Stimulated activated naive CD8-positive, alpha-beta T cell treated with anti-CD3 and anti-CD28 coated beads, Interleukin-15, amount 100 ng/mL, for 72 hours (primary cell): Measurements from ENCODE around the gene KLF15.

ENCODE experiments used
- ATAC-seq: fragments of 150-1000 bp; cut with Tn5 transposase; 2 replicates; pipeline ENCODE4 v1.10.0; 2021; ENCODE audit warnings: mild to moderate bottlenecking, moderate library complexity
- DNase-seq, 2 donors: peaks; one replicate each; pipeline ENCODE4 v3.0.0; 2021 to 2022
- H3K27ac Mint-ChIP-seq, 2 donors: one replicate each; pipeline ENCODE4 v1.8.0; 2022; ENCODE audit warnings: mild to moderate bottlenecking in 2 of 2, mixed read lengths in 2 of 2, moderate library complexity in 2 of 2
- H3K27me3 Mint-ChIP-seq: one replicate; pipeline ENCODE4 v1.8.0; 2022; ENCODE audit warnings: mixed read lengths
- H3K4me1 Mint-ChIP-seq: one replicate; pipeline ENCODE4 v1.8.0; 2022; ENCODE audit warnings: mild to moderate bottlenecking, mixed read lengths
- H3K4me3 Mint-ChIP-seq, 2 donors: one replicate each; pipeline ENCODE4 v1.8.0; 2022; ENCODE audit warnings: mild to moderate bottlenecking in 2 of 2, mixed read lengths in 2 of 2, moderate library complexity in 1 of 2
- H3K9me3 Mint-ChIP-seq, 2 donors: one replicate each; pipeline ENCODE4 v1.8.0; 2022; ENCODE audit warnings: mixed read lengths in 2 of 2

The KLF15 gene

GRCh38 chr3:126313580-126314304, 43.5 kb downstream of the KLF15 start:
- ATAC-seq, result no peak
- Mint-ChIP-seq H3K9me3 (no peaks in the 10 kb centered on the region), H3K27me3 (peaks cover 10% of the 10 kb centered on the region), H3K27ac (no peak overlapping the region), H3K4me3 (no peak overlapping the region), H3K4me1 (no peaks in the 10 kb centered on the region)
- DNase-seq, result no peak

GRCh38 chr3:126313166-126313565, 44.0 kb downstream of the KLF15 start:
- H3K27ac Mint-ChIP-seq, result no peak overlapping the region
- DNase-seq (no peak), ATAC-seq (no peak)
- H3K27me3 Mint-ChIP-seq, result peaks cover 10% of the 10 kb centered on the region
- no peak overlapping the region for H3K4me3 Mint-ChIP-seq
- H3K4me1 Mint-ChIP-seq, result no peaks in the 10 kb centered on the region
- no peaks in the 10 kb centered on the region for H3K9me3 Mint-ChIP-seq

GRCh38 chr3:126312341-126312740, 44.9 kb downstream of the KLF15 start:
- DNase-seq, result no peak
- no peaks in the 10 kb centered on the region for H3K4me1 Mint-ChIP-seq

GRCh38 chr3:126311338-126311978, 45.8 kb downstream of the KLF15 start:
- DNase-seq, result no peak
- H3K4me1 Mint-ChIP-seq, result no peaks in the 10 kb centered on the region
- no peak for ATAC-seq
- peaks cover 10% of the 10 kb centered on the region for H3K27me3 Mint-ChIP-seq
- no peaks in the 10 kb centered on the region for H3K9me3 Mint-ChIP-seq
- H3K4me3 Mint-ChIP-seq, result no peak overlapping the region
- no peak overlapping the region for H3K27ac Mint-ChIP-seq

More at GRCh38 chr3:126312341-126312740, 44.9 kb downstream of the KLF15 start:
- H3K4me3 Mint-ChIP-seq, result no peak overlapping the region
- peaks cover 10% of the 10 kb centered on the region for H3K27me3 Mint-ChIP-seq
- H3K9me3 Mint-ChIP-seq, result no peaks in the 10 kb centered on the region
- ATAC-seq, result no peak
- H3K27ac Mint-ChIP-seq, result peak overlapping the region in 1 of 2 donors; percentile 19

GRCh38 chr3:126310816-126311215, 46.4 kb downstream of the KLF15 start:
- Mint-ChIP-seq H3K9me3 (no peaks in the 10 kb centered on the region), H3K4me3 (no peak overlapping the region), H3K27ac (no peak overlapping the region), H3K4me1 (no peaks in the 10 kb centered on the region), H3K27me3 (peaks cover 10% of the 10 kb centered on the region)
- DNase-seq (no peak), ATAC-seq (no peak)

- Mint-ChIP-seq H3K27ac (peak overlapping the region in 1 of 2 donors; percentile 30), H3K4me3 (no peak overlapping the region), H3K9me3 (no peaks in the 10 kb centered on the region), H3K4me1 (no peaks in the 10 kb centered on the region), H3K27me3 (peaks cover 10% of the 10 kb centered on the region)
- no peak for ATAC-seq
- no peak for DNase-seq
Observed at GRCh38 chr3:126309861-126310655, 47.1 kb downstream of the KLF15 start.

GRCh38 chr3:126309165-126309564, 48.0 kb downstream of the KLF15 start:
- ATAC-seq, result no peak
- peaks cover 10% of the 10 kb centered on the region for H3K27me3 Mint-ChIP-seq
- no peaks in the 10 kb centered on the region for H3K4me1 Mint-ChIP-seq
- no peak overlapping the region for H3K27ac Mint-ChIP-seq
- H3K9me3 Mint-ChIP-seq, result peaks cover 5% of the 10 kb centered on the region in 2 donors
- no peak for DNase-seq
- no peak overlapping the region for H3K4me3 Mint-ChIP-seq

- Mint-ChIP-seq H3K9me3 (peaks cover 11% of the 10 kb centered on the region in 2 donors), H3K4me3 (no peak overlapping the region), H3K4me1 (no peaks in the 10 kb centered on the region), H3K27ac (no peak overlapping the region), H3K27me3 (peaks cover 10% of the 10 kb centered on the region)
- DNase-seq (no peak), ATAC-seq (no peak)
Observed at GRCh38 chr3:126308394-126309125, 48.6 kb downstream of the KLF15 start.

GRCh38 chr3:126307591-126308393, 49.4 kb downstream of the KLF15 start:
- no peak for DNase-seq
- no peak for ATAC-seq
- Mint-ChIP-seq H3K27ac (peak overlapping the region in 1 of 2 donors; percentile 80), H3K27me3 (peaks cover 10% of the 10 kb centered on the region), H3K9me3 (peaks cover 18 to 19% of the 10 kb centered on the region in 2 donors), H3K4me1 (no peaks in the 10 kb centered on the region), H3K4me3 (no peak overlapping the region)

GRCh38 chr3:126306888-126307482, 50.2 kb downstream of the KLF15 start:
- H3K9me3 Mint-ChIP-seq, result peaks cover 23% of the 10 kb centered on the region in 2 donors
- no peak for ATAC-seq
- no peak overlapping the region for H3K27ac Mint-ChIP-seq
- no peak overlapping the region for H3K4me3 Mint-ChIP-seq
- no peaks in the 10 kb centered on the region for H3K4me1 Mint-ChIP-seq
- H3K27me3 Mint-ChIP-seq, result peaks cover 10% of the 10 kb centered on the region
- DNase-seq, result no peak

- Mint-ChIP-seq H3K27me3 (peaks cover 4% of the 10 kb centered on the region), H3K4me1 (no peaks in the 10 kb centered on the region), H3K4me3 (no peak overlapping the region), H3K9me3 (peaks cover 23% of the 10 kb centered on the region in 2 donors), H3K27ac (no peak overlapping the region)
- DNase-seq (no peak), ATAC-seq (no peak)
Observed at GRCh38 chr3:126306397-126306796, 50.8 kb downstream of the KLF15 start.

GRCh38 chr3:126305427-126305826, 51.8 kb downstream of the KLF15 start:
- no peak for ATAC-seq
- DNase-seq, result no peak
- no peak overlapping the region for H3K27ac Mint-ChIP-seq
- H3K9me3 Mint-ChIP-seq, result peaks cover 23% of the 10 kb centered on the region in 2 donors
- no peaks in the 10 kb centered on the region for H3K4me1 Mint-ChIP-seq
- no peak overlapping the region for H3K4me3 Mint-ChIP-seq
- peaks cover 4% of the 10 kb centered on the region for H3K27me3 Mint-ChIP-seq

GRCh38 chr3:126304704-126305103, 52.5 kb downstream of the KLF15 start:
- Mint-ChIP-seq H3K27ac (no peak overlapping the region), H3K4me1 (no peaks in the 10 kb centered on the region), H3K9me3 (peaks cover 23% of the 10 kb centered on the region in 2 donors), H3K4me3 (no peak overlapping the region), H3K27me3 (peaks cover 8% of the 10 kb centered on the region)
- DNase-seq, result no peak
- ATAC-seq, result no peak

GRCh38 chr3:126304291-126304690, 52.9 kb downstream of the KLF15 start:
- Mint-ChIP-seq H3K4me1 (no peaks in the 10 kb centered on the region), H3K27me3 (peaks cover 8% of the 10 kb centered on the region), H3K4me3 (no peak overlapping the region), H3K27ac (no peak overlapping the region), H3K9me3 (peaks cover 23% of the 10 kb centered on the region in 2 donors)
- ATAC-seq (no peak), DNase-seq (no peak)
